Thyroid gland (tissue), 4 donors: ENCODE data around the gene PTBP1.

Source experiments
- POLR2A ChIP-seq, 2 donors: fragments of 450-650 bp; IDR thresholded peaks; one replicate each; pipeline ENCODE4 v1.6.1; 2017; ENCODE audit warnings: antibody characterized with exemption in 2 of 2, mild to moderate bottlenecking in 2 of 2, moderate library complexity in 1 of 2
- TF ChIP-seq, protein P1 (sequence below), 6 experiments: fragments of 200-600 bp in 3 of 6; fragments of 450-650 bp in 3 of 6; sonication (generic) in 3 of 6; IDR thresholded peaks; one replicate each; pipeline ENCODE4 v1.5.1; 2016 to 2019; ENCODE audit warnings: antibody characterized with exemption in 6 of 6, mild to moderate bottlenecking in 2 of 6, inconsistent platforms in 1 of 6, moderate library complexity in 1 of 6

DNA sequence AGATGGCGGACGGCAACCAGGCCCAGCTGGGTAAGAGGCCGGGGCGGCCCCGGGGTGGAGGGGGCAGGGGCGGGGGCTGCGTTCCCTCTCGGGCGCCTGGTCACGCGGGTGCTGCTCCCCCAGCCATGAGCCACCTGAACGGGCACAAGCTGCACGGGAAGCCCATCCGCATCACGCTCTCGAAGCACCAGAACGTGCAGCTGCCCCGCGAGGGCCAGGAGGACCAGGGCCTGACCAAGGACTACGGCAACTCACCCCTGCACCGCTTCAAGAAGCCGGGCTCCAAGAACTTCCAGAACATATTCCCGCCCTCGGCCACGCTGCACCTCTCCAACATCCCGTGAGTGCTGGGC lies 11.1 kb downstream of the PTBP1 start:
- no peak for TF ChIP-seq POLR2A (IDR thresholded peaks at IDR 0.05)
- TF ChIP-seq, protein P1, sequence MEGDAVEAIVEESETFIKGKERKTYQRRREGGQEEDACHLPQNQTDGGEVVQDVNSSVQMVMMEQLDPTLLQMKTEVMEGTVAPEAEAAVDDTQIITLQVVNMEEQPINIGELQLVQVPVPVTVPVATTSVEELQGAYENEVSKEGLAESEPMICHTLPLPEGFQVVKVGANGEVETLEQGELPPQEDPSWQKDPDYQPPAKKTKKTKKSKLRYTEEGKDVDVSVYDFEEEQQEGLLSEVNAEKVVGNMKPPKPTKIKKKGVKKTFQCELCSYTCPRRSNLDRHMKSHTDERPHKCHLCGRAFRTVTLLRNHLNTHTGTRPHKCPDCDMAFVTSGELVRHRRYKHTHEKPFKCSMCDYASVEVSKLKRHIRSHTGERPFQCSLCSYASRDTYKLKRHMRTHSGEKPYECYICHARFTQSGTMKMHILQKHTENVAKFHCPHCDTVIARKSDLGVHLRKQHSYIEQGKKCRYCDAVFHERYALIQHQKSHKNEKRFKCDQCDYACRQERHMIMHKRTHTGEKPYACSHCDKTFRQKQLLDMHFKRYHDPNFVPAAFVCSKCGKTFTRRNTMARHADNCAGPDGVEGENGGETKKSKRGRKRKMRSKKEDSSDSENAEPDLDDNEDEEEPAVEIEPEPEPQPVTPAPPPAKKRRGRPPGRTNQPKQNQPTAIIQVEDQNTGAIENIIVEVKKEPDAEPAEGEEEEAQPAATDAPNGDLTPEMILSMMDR (IDR thresholded peaks at IDR 0.05): no peak
